Upper lobe of left lung (tissue), 4 donors: ENCODE results near the gene GABRR3.

ENCODE experiments used
- EP300 ChIP-seq, 4 donors: sonication (generic); formaldehyde crosslinking; IDR thresholded peaks; one replicate each; pipeline ENCODE4 v1.5.1; 2017; ENCODE audit warnings: antibody characterized with exemption in 4 of 4, control low read depth in 2 of 4
- POLR2A ChIP-seq, 4 donors: fragments of 450-650 bp; IDR thresholded peaks; one replicate each; pipeline ENCODE4 v1.5.1; 2016 to 2017; ENCODE audit warnings: antibody characterized with exemption in 4 of 4, mild to moderate bottlenecking in 2 of 4
- POLR2AphosphoS5 ChIP-seq, 2 donors: sonication (generic); formaldehyde crosslinking; IDR thresholded peaks; one replicate each; pipeline ENCODE4 v1.5.1; 2017; ENCODE audit warnings: antibody characterized with exemption in 2 of 2
- TF ChIP-seq, protein P1 (sequence below), 6 experiments: fragments of 450-650 bp in 4 of 6; fragments of 200-600 bp in 2 of 6; sonication (generic) in 2 of 6; IDR thresholded peaks; one replicate each; pipeline ENCODE4 v1.5.1; 2016 to 2019; ENCODE audit warnings: antibody characterized with exemption in 6 of 6

DNA sequence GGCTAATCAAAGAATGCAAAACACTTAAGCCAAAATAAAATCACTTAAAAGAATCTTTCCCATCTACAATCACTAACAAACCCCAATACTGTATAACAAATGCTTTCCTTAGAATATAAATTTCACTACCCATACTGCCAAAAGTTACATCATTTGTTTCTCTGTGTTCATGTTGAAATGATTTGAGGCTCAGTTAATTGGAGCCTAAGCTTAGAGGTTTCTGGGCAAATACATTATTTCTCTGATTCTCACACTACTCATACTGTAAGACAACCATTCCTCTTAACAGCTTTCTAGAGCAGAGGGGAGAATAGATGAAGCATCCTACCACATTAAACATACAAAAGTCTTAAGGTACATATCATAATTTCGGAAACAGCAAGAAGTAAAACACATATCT is 65.0 kb downstream of the GABRR3 start:
- TF ChIP-seq, protein P1, sequence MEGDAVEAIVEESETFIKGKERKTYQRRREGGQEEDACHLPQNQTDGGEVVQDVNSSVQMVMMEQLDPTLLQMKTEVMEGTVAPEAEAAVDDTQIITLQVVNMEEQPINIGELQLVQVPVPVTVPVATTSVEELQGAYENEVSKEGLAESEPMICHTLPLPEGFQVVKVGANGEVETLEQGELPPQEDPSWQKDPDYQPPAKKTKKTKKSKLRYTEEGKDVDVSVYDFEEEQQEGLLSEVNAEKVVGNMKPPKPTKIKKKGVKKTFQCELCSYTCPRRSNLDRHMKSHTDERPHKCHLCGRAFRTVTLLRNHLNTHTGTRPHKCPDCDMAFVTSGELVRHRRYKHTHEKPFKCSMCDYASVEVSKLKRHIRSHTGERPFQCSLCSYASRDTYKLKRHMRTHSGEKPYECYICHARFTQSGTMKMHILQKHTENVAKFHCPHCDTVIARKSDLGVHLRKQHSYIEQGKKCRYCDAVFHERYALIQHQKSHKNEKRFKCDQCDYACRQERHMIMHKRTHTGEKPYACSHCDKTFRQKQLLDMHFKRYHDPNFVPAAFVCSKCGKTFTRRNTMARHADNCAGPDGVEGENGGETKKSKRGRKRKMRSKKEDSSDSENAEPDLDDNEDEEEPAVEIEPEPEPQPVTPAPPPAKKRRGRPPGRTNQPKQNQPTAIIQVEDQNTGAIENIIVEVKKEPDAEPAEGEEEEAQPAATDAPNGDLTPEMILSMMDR (IDR thresholded peaks at IDR 0.05): no peak
- no peak for TF ChIP-seq POLR2A (IDR thresholded peaks at IDR 0.05)
- no peak for TF ChIP-seq POLR2AphosphoS5 (IDR thresholded peaks at IDR 0.05)
- TF ChIP-seq EP300 (IDR thresholded peaks at IDR 0.05): no peak
